Neural cell (in vitro differentiated cells): Measurements from ENCODE around the gene ELMO1. TPM values are rescaled to one million over a fixed set of nuclear protein-coding genes. Genes with fewer than 3 reads are reported as not detected.

Experiments
- H2AFZ ChIP-seq: fragments of 200-600, 300-800 bp; sonication (generic), shearing (Covaris generic); 2 replicates; pipeline ENCODE4 v1.6.0; 2014; ENCODE audit warnings: low read depth, mild to moderate bottlenecking, antibody characterized with exemption, low read length, moderate library complexity
- H3F3A ChIP-seq: fragments of 200-600 bp; shearing (Covaris generic); 2 replicates; pipeline ENCODE4 v1.6.1; 2016; ENCODE audit warnings: mild to moderate bottlenecking, moderate library complexity, mixed read lengths, antibody characterized with exemption, low read length; ENCODE audit not compliant: insufficient read depth, poor library complexity, severe bottlenecking
- H3K27ac ChIP-seq: fragments of 200-600, 300-800 bp; sonication (generic), shearing (Covaris generic); 2 replicates; pipeline ENCODE4 v1.5.1; 2014; ENCODE audit warnings: mild to moderate bottlenecking, low read length, moderate library complexity
- H3K27me3 ChIP-seq: fragments of 300-800, 200-600 bp; sonication (generic), shearing (Covaris generic); 2 replicates; pipeline ENCODE4 v1.6.0; 2014; ENCODE audit warnings: mild to moderate bottlenecking, low read depth, low read length, moderate library complexity; ENCODE audit not compliant: insufficient read depth
- H3K36me3 ChIP-seq: fragments of 300-800, 200-600 bp; sonication (generic), shearing (Covaris generic); 2 replicates; pipeline ENCODE4 v1.5.1; 2014; ENCODE audit warnings: mild to moderate bottlenecking, antibody characterized with exemption, low read length, moderate library complexity; ENCODE audit not compliant: insufficient read depth
- H3K4me2 ChIP-seq: fragments of 300-800, 200-600 bp; sonication (generic), shearing (Covaris generic); 2 replicates; pipeline ENCODE4 v1.6.0; 2014; ENCODE audit warnings: mild to moderate bottlenecking, low read length
- H3K4me3 ChIP-seq: fragments of 300-800, 200-600 bp; sonication (generic), shearing (Covaris generic); 2 replicates; pipeline ENCODE4 v1.5.1; 2014; ENCODE audit warnings: mild to moderate bottlenecking, low read length, moderate library complexity
- H3K79me2 ChIP-seq: fragments of 200-600 bp; shearing (Covaris generic); replicated peaks from 2 replicates; pipeline ENCODE4 v1.6.0; 2014; ENCODE audit warnings: mild to moderate bottlenecking, low read length, moderate library complexity; ENCODE audit not compliant: insufficient read depth
- H3K9ac ChIP-seq: fragments of 300-800, 200-600 bp; sonication (generic), shearing (Covaris generic); 2 replicates; pipeline ENCODE4 v1.6.1; 2016; ENCODE audit warnings: mild to moderate bottlenecking, low read length, mixed read lengths
- H3K9me2 ChIP-seq: fragments of 200-600 bp; shearing (Covaris generic); 2 replicates; pipeline ENCODE4 v1.6.1; 2016; ENCODE audit warnings: mild to moderate bottlenecking, low read length, mixed read lengths; ENCODE audit not compliant: insufficient read depth
- H3K9me3 ChIP-seq: fragments of 200-600, 300-800 bp; sonication (generic), shearing (Covaris generic); 2 replicates; pipeline ENCODE4 v1.6.1; 2016; ENCODE audit warnings: mild to moderate bottlenecking, mixed run types, low read length, moderate library complexity, mixed read lengths
- H4K20me1 ChIP-seq: fragments of 200-600 bp; shearing (Covaris generic); 2 replicates; pipeline ENCODE4 v1.6.1; 2016; ENCODE audit warnings: mild to moderate bottlenecking, mixed run types; ENCODE audit not compliant: insufficient read depth
- CTCF ChIP-seq: fragments of 450-650 bp; IDR thresholded peaks from 2 replicates; pipeline ENCODE4 v1.5.1; 2014; ENCODE audit warnings: antibody characterized with exemption, mild to moderate bottlenecking, moderate library complexity; ENCODE audit not compliant: poor library complexity, severe bottlenecking
- EP300 ChIP-seq: fragments of 450-650 bp; conservative IDR thresholded peaks from 2 replicates; pipeline ENCODE4 v1.6.1; 2014; ENCODE audit warnings: antibody characterized with exemption, mild to moderate bottlenecking, moderate library complexity; ENCODE audit not compliant: poor library complexity, severe bottlenecking
- EZH2 ChIP-seq: fragments of 200-600, 300-800 bp; shearing (Covaris generic), sonication (generic); IDR thresholded peaks from 2 replicates; pipeline ENCODE4 v1.6.1; 2014; ENCODE audit warnings: antibody characterized with exemption, low read length, borderline replicate concordance, mild to moderate bottlenecking; ENCODE audit not compliant: insufficient read depth, poor library complexity, severe bottlenecking
- MXI1 ChIP-seq: fragments of 450-650 bp; conservative IDR thresholded peaks from 2 replicates; pipeline ENCODE4 v1.6.1; 2014; ENCODE audit warnings: antibody characterized with exemption, mild to moderate bottlenecking; ENCODE audit not compliant: poor library complexity, severe bottlenecking
- POLR2AphosphoS5 ChIP-seq: IDR thresholded peaks from 2 replicates; pipeline ENCODE4 v1.6.1; 2012
- RAD21 ChIP-seq: fragments of 450-650 bp; conservative IDR thresholded peaks from 2 replicates; pipeline ENCODE4 v1.6.1; 2014; ENCODE audit warnings: antibody characterized with exemption, mild to moderate bottlenecking, moderate library complexity
- REST ChIP-seq: IDR thresholded peaks from 2 replicates; pipeline ENCODE4 v1.6.1; 2012; ENCODE audit warnings: borderline replicate concordance
- TAF1 ChIP-seq: IDR thresholded peaks from 2 replicates; pipeline ENCODE4 v1.6.1; 2012; ENCODE audit warnings: low read depth
- polyA plus RNA-seq: library from polyadenylated mRNA; depleted of rRNA; stranded (reverse); fragments of >200 nt; gene quantifications from 2 replicates; pipeline ENCODE4 v1.2.3, GENCODE V29; 2014

Gene ELMO1
- polyA plus RNA-seq, 1 donor from 2014 or later, result 12.2 TPM

GRCh38 chr7:36925691-36926090 lies 523.0 kb downstream of the ELMO1 start:
- Histone ChIP-seq H3F3A (no peaks in the 10 kb centered on the region), H3K27me3 (no peaks in the 10 kb centered on the region), H3K9ac (no peak overlapping the region), H4K20me1 (no peaks in the 10 kb centered on the region), H3K79me2 (no peaks in the 10 kb centered on the region), H3K4me2 (no peak overlapping the region), H2AFZ (no peak overlapping the region), H3K9me2 (no peaks in the 10 kb centered on the region), H3K36me3 (no peaks in the 10 kb centered on the region), H3K27ac (no peak overlapping the region), H3K4me3 (no peak overlapping the region), H3K9me3 (no peaks in the 10 kb centered on the region)
- TF ChIP-seq RAD21 (no peak), EZH2 (no peak), REST (no peak), TAF1 (no peak), POLR2AphosphoS5 (no peak), MXI1 (no peak)

- H3K4me2 ChIP-seq, result no peak overlapping the region
- no peaks in the 10 kb centered on the region for H3K9me3 ChIP-seq
- H3F3A ChIP-seq, result no peaks in the 10 kb centered on the region
- H2AFZ ChIP-seq, result no peak overlapping the region
- no peaks in the 10 kb centered on the region for H3K79me2 ChIP-seq
- H3K9me2 ChIP-seq, result no peaks in the 10 kb centered on the region
- no peak overlapping the region for H3K27ac ChIP-seq
- no peaks in the 10 kb centered on the region for H3K36me3 ChIP-seq
- no peak for TF ChIP-seq TAF1
- no peak for TF ChIP-seq EP300
- TF ChIP-seq CTCF, result no peak
- TF ChIP-seq POLR2AphosphoS5, result no peak
- TF ChIP-seq EZH2, result no peak
- no peak for TF ChIP-seq RAD21
- no peaks in the 10 kb centered on the region for H4K20me1 ChIP-seq
- no peak overlapping the region for H3K4me3 ChIP-seq
- no peak overlapping the region for H3K9ac ChIP-seq
- no peaks in the 10 kb centered on the region for H3K27me3 ChIP-seq
Measured at GRCh38 chr7:36925207-36925606, 523.5 kb downstream of the ELMO1 start.

- H2AFZ ChIP-seq, result no peak overlapping the region
- no peaks in the 10 kb centered on the region for H3K9me3 ChIP-seq
- H4K20me1 ChIP-seq, result no peaks in the 10 kb centered on the region
- H3K79me2 ChIP-seq, result no peaks in the 10 kb centered on the region
- H3K4me3 ChIP-seq, result no peak overlapping the region
- H3K9me2 ChIP-seq, result no peaks in the 10 kb centered on the region
- H3K9ac ChIP-seq, result no peak overlapping the region
- no peak overlapping the region for H3K27ac ChIP-seq
- H3K36me3 ChIP-seq, result no peaks in the 10 kb centered on the region
- H3K4me2 ChIP-seq, result no peak overlapping the region
- TF ChIP-seq CTCF (no peak), POLR2AphosphoS5 (no peak), EP300 (no peak), RAD21 (no peak)
- no peaks in the 10 kb centered on the region for H3F3A ChIP-seq
- no peaks in the 10 kb centered on the region for H3K27me3 ChIP-seq
Measured at GRCh38 chr7:36923943-36924436, 524.7 kb downstream of the ELMO1 start.
